Activated gamma-delta T cell treated with Interleukin-2 at 50 U/mL for 16 hours (primary cell): ENCODE data around the gene FASN.
"Not testable (repeated sequence)": the region's sequence is repeated elsewhere in the genome, so short reads cannot be mapped to it uniquely, and the experiment has no call there.

Experiments used
- DNase-seq: peaks from one replicate; pipeline ENCODE4 v3.0.0-alpha.2; 2020

The FASN gene

GRCh38 chr17:82098169-82098938 lies at the start of gene FASN:
TSS of gene FASN (minus strand) at chr17:82098236. CDS start at chr17:82096445, 1,791 bp downstream.
- peak; percentile 90 for DNase-seq

- no peak for DNase-seq
These were observed 48.9 kb upstream of the FASN start for GRCh38 chr17:82146663-82147654.

- no peak for DNase-seq
These were observed 47.6 kb upstream of the FASN start for GRCh38 chr17:82145550-82146155.

GRCh38 chr17:82143333-82143732 lies 45.3 kb upstream of the FASN start:
- DNase-seq = no peak

- not testable (repeated sequence) for DNase-seq
These were observed 41.9 kb upstream of the FASN start for GRCh38 chr17:82139961-82140360.

GRCh38 chr17:82138511-82138992 lies 40.5 kb upstream of the FASN start:
- DNase-seq = no peak

- no peak for DNase-seq
These were observed 36.1 kb upstream of the FASN start for GRCh38 chr17:82134101-82134500.

GRCh38 chr17:82133166-82133953 lies 35.3 kb upstream of the FASN start:
- not testable (repeated sequence) for DNase-seq

GRCh38 chr17:82129095-82129494 lies 31.1 kb upstream of the FASN start:
- DNase-seq = no peak

- no peak for DNase-seq
These were observed 30.3 kb upstream of the FASN start for GRCh38 chr17:82128287-82128686.

GRCh38 chr17:82127704-82128103 lies 29.7 kb upstream of the FASN start:
- DNase-seq = peak; percentile 26

- no peak for DNase-seq
These were observed 29.2 kb upstream of the FASN start for GRCh38 chr17:82127315-82127595.

GRCh38 chr17:82126556-82127314 lies 28.7 kb upstream of the FASN start:
- peak; percentile 87 for DNase-seq

- DNase-seq = no peak
These were observed 26.1 kb upstream of the FASN start for GRCh38 chr17:82124101-82124500.

GRCh38 chr17:82121660-82122629 lies 23.9 kb upstream of the FASN start:
- no peak for DNase-seq

- DNase-seq = no peak
These were observed 23.2 kb upstream of the FASN start for GRCh38 chr17:82121246-82121645.

GRCh38 chr17:82120148-82120547 lies 22.1 kb upstream of the FASN start:
- no peak for DNase-seq

- no peak for DNase-seq
These were observed 20.9 kb upstream of the FASN start for GRCh38 chr17:82118815-82119380.

GRCh38 chr17:82118168-82118814 lies 20.3 kb upstream of the FASN start:
- no peak for DNase-seq
